NCI-H345 treated with DMSO at 0.1 percent for 48 hours (cell line): ENCODE data around the gene C17orf58.
"Not testable (repeated sequence)": the region's sequence is repeated elsewhere in the genome, so short reads cannot be mapped to it uniquely, and the experiment has no call there.

ENCODE experiments used
- DNase-seq: peaks from one replicate; lab custom pipeline; 2025; ENCODE audit not compliant: unreplicated experiment; lab: John Stamatoyannopoulos, UW

C17orf58 gene

GRCh38 chr17:68004201-68004600 lies 7.9 kb upstream of the C17orf58 start:
- DNase-seq: no peak

GRCh38 chr17:67999291-67999911 lies 3.1 kb upstream of the C17orf58 start:
- no peak for DNase-seq

- DNase-seq: no peak
These were observed 2.2 kb upstream of the C17orf58 start for GRCh38 chr17:67998466-67998865.

GRCh38 chr17:67995570-67996263 lies 552 bp downstream of the C17orf58 start:
- no peak for DNase-seq

- no peak for DNase-seq
These were observed 1.3 kb downstream of the C17orf58 start for GRCh38 chr17:67994817-67995569.

GRCh38 chr17:67993998-67994361 lies 2.3 kb downstream of the C17orf58 start:
- no peak for DNase-seq

GRCh38 chr17:67993153-67993997 lies 2.9 kb downstream of the C17orf58 start:
- peak; percentile 71 for DNase-seq

- no peak for DNase-seq
These were observed 3.6 kb downstream of the C17orf58 start for GRCh38 chr17:67992548-67993152.

GRCh38 chr17:67990909-67991308 lies 5.4 kb downstream of the C17orf58 start:
- no peak for DNase-seq

- DNase-seq: no peak
These were observed 12.9 kb downstream of the C17orf58 start for GRCh38 chr17:67983383-67983688.

- no peak for DNase-seq
These were observed 13.4 kb downstream of the C17orf58 start for GRCh38 chr17:67982686-67983382.

GRCh38 chr17:67982034-67982640 lies 14.1 kb downstream of the C17orf58 start:
- DNase-seq: no peak

GRCh38 chr17:67980883-67981282 lies 15.4 kb downstream of the C17orf58 start:
- DNase-seq: not testable (repeated sequence)

- DNase-seq: no peak
These were observed 15.8 kb downstream of the C17orf58 start for GRCh38 chr17:67980456-67980855.

GRCh38 chr17:67976306-67976705 lies 20.0 kb downstream of the C17orf58 start:
- DNase-seq: not testable (repeated sequence)

GRCh38 chr17:67974598-67975066 lies 21.6 kb downstream of the C17orf58 start:
- DNase-seq: no peak

GRCh38 chr17:67974185-67974584 lies 22.1 kb downstream of the C17orf58 start:
- no peak for DNase-seq

- DNase-seq: no peak
These were observed 25.5 kb downstream of the C17orf58 start for GRCh38 chr17:67970783-67971182.

- DNase-seq: peak; percentile 7
These were observed 33.1 kb downstream of the C17orf58 start for GRCh38 chr17:67963145-67963572.

- DNase-seq: not testable (repeated sequence)
These were observed 34.1 kb downstream of the C17orf58 start for GRCh38 chr17:67962156-67962555.
